PC-3 (cell line): ENCODE measurements around the gene FLYWCH1. TPM values are rescaled to one million over a fixed set of nuclear protein-coding genes. Genes with fewer than 3 reads are reported as not detected.

Experiments used
- ATAC-seq: fragments of 200-7000 bp; cut with Tn5 transposase; 2 replicates; pipeline ENCODE4 v1.9.1; 2020; ENCODE audit warnings: mild to moderate bottlenecking, moderate library complexity
- BruUV-seq: library from RNA; stranded (reverse); fragments of 400-500 nt; replicated peaks from 2 replicates; lab custom pipeline; 2021; lab: Mats Ljungman, UMichigan
- CTCF ChIA-PET: fragments of 300-600 bp; sonication (Branson Sonifier 250); formaldehyde crosslinking; loops from one replicate; lab custom pipeline; 2022; ENCODE audit warnings: antibody characterized with exemption; lab: Charles Lee
- POLR2A ChIA-PET: fragments of 300-600 bp; sonication (Branson Sonifier 250); formaldehyde crosslinking; loops from one replicate; lab custom pipeline; 2022; ENCODE audit warnings: antibody characterized with exemption; ENCODE audit not compliant: unreplicated experiment; lab: Charles Lee
- DNase-seq: peaks from one replicate; pipeline ENCODE4 v3.0.0-alpha.2; 2015
- H2AFZ ChIP-seq: fragments of 300-600 bp; sonication (generic); 2 replicates; pipeline ENCODE4 v1.6.0; 2016; ENCODE audit warnings: antibody characterized with exemption, low read length
- H3F3A ChIP-seq: fragments of 300-600 bp; sonication (generic); one replicate; pipeline ENCODE4 v1.6.0; 2017; ENCODE audit warnings: antibody characterized with exemption, low read length, control low read depth, mild to moderate bottlenecking; ENCODE audit not compliant: unreplicated experiment
- H3K27ac ChIP-seq: fragments of 300-600 bp; sonication (generic); 2 replicates; pipeline ENCODE4 v1.5.1; 2016; ENCODE audit warnings: mild to moderate bottlenecking, low read length
- H3K27me3 ChIP-seq: fragments of 300-600 bp; sonication (generic); 2 replicates; pipeline ENCODE4 v1.6.1; 2016; ENCODE audit warnings: low read length, mixed read lengths
- H3K36me3 ChIP-seq: fragments of 300-600 bp; sonication (generic); 2 replicates; pipeline ENCODE4 v1.6.1; 2016; ENCODE audit warnings: low read depth, mixed run types, low read length, mixed read lengths
- H3K4me1 ChIP-seq: fragments of 300-600 bp; sonication (generic); 2 replicates; pipeline ENCODE4 v1.5.1; 2016; ENCODE audit warnings: low read length; ENCODE audit not compliant: insufficient read depth
- H3K4me2 ChIP-seq: fragments of 300-600 bp; sonication (generic); 2 replicates; pipeline ENCODE4 v1.6.0; 2016; ENCODE audit warnings: low read length
- H3K4me3 ChIP-seq: fragments of 300-600 bp; sonication (generic); 2 replicates; pipeline ENCODE4 v1.5.1; 2016; ENCODE audit warnings: mild to moderate bottlenecking, low read length, mixed read lengths
- H3K79me2 ChIP-seq: fragments of 300-600 bp; sonication (generic); 2 replicates; pipeline ENCODE4 v1.6.1; 2017; ENCODE audit warnings: low read length, mixed read lengths
- H3K9ac ChIP-seq: fragments of 300-600 bp; sonication (generic); 2 replicates; pipeline ENCODE4 v1.6.0; 2016; ENCODE audit warnings: mild to moderate bottlenecking, low read length
- H3K9me2 ChIP-seq: fragments of 300-600 bp; sonication (generic); replicated peaks from 2 replicates; pipeline ENCODE4 v1.6.1; 2016; ENCODE audit warnings: mixed run types, low read length, mixed read lengths
- H3K9me3 ChIP-seq: fragments of 300-600 bp; sonication (generic); 2 replicates; pipeline ENCODE4 v1.6.1; 2016; ENCODE audit warnings: low read length, mixed read lengths
- H4K20me1 ChIP-seq: fragments of 300-600 bp; sonication (generic); 2 replicates; pipeline ENCODE4 v1.6.1; 2016; ENCODE audit warnings: low read length, mixed read lengths
- EZH2 ChIP-seq: fragments of 300-600 bp; sonication (generic); IDR thresholded peaks from one replicate; pipeline ENCODE4 v1.6.1; 2017; ENCODE audit warnings: antibody characterized with exemption, mild to moderate bottlenecking, low read length; ENCODE audit not compliant: unreplicated experiment
- EZH2phosphoT487 ChIP-seq: fragments of 300-600 bp; sonication (generic); IDR thresholded peaks from 2 replicates; pipeline ENCODE4 v1.6.1; 2018; ENCODE audit warnings: mild to moderate bottlenecking, antibody characterized with exemption, low read length, borderline replicate concordance
- intact Hi-C: fragments of 100-400 bp; cut with micrococcal nuclease; formaldehyde crosslinking; loops from 2 replicates; pipeline ENCODE4 v1.9.0; 2023
- total RNA-seq: library from RNA; depleted of rRNA; stranded (reverse); fragments of >200 nt; gene quantifications from 2 replicates; pipeline ENCODE4 v1.2.3, GENCODE V29; 2014
- TF ChIP-seq, protein P1 (sequence below): fragments of 300-600 bp; sonication (generic); conservative IDR thresholded peaks from 2 replicates; pipeline ENCODE4 v1.5.1; 2017; ENCODE audit warnings: antibody characterized with exemption, low read depth, mild to moderate bottlenecking, low read length

Gene FLYWCH1
- total RNA-seq, 1 experiment from 2014 or later = 41.4 TPM

- no peak overlapping the region for H3K9ac ChIP-seq
- POLR2A ChIA-PET = no interaction called here
- TF ChIP-seq, protein P1, sequence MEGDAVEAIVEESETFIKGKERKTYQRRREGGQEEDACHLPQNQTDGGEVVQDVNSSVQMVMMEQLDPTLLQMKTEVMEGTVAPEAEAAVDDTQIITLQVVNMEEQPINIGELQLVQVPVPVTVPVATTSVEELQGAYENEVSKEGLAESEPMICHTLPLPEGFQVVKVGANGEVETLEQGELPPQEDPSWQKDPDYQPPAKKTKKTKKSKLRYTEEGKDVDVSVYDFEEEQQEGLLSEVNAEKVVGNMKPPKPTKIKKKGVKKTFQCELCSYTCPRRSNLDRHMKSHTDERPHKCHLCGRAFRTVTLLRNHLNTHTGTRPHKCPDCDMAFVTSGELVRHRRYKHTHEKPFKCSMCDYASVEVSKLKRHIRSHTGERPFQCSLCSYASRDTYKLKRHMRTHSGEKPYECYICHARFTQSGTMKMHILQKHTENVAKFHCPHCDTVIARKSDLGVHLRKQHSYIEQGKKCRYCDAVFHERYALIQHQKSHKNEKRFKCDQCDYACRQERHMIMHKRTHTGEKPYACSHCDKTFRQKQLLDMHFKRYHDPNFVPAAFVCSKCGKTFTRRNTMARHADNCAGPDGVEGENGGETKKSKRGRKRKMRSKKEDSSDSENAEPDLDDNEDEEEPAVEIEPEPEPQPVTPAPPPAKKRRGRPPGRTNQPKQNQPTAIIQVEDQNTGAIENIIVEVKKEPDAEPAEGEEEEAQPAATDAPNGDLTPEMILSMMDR = no peak
- TF ChIP-seq EZH2phosphoT487 (no peak), EZH2 (no peak)
- CTCF ChIA-PET = no interaction called here
- peaks cover 20% of the 10 kb centered on the region for H3K4me1 ChIP-seq
- no peaks in the 10 kb centered on the region for H3K27me3 ChIP-seq
- no TSS peak for BruUV-seq
- no peak for ATAC-seq
- DNase-seq = no peak
- peaks cover 42% of the 10 kb centered on the region for H3K79me2 ChIP-seq
- H3K9me3 ChIP-seq = no peaks in the 10 kb centered on the region
- H3F3A ChIP-seq = no peaks in the 10 kb centered on the region
- intact Hi-C loops = no loop called here
- no peaks in the 10 kb centered on the region for H3K9me2 ChIP-seq
- H3K4me3 ChIP-seq = no peak overlapping the region
- no peak overlapping the region for H3K27ac ChIP-seq
- no peak overlapping the region for H3K4me2 ChIP-seq
- H4K20me1 ChIP-seq = peaks cover 10% of the 10 kb centered on the region
- H3K36me3 ChIP-seq = peaks cover 6% of the 10 kb centered on the region; the same call in 1 of the 2 replicates
- no peak overlapping the region for H2AFZ ChIP-seq
These were observed 63.5 kb downstream of the FLYWCH1 start for GRCh38 chr16:2975161-2975795.

DNA sequence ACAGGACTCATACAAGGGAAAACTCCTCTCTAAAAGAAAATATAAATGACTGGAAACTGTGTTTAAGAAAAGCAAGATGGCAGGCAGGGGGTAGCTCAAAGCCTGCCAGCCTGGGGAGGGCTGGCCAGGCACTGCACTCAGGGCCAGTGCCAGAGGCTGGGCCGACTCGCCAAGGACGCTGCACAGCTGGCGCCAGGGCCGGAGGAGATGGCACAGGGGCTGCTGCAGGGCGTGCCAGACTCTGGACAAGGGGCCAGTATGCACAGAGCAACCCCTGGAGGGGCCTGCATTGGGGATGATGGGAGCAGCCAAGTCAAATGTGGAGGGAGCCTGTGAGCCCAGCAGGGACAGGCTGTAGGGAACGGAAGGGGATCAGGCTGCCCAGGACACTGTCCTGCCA lies 64.5 kb downstream of the FLYWCH1 start:
- POLR2A ChIA-PET = no interaction called here
- H3K79me2 ChIP-seq = peaks cover 34% of the 10 kb centered on the region

More for the DNA sequence above, 64.5 kb downstream of the FLYWCH1 start:
- TF ChIP-seq EZH2 = no peak
- TF ChIP-seq, protein P1 = no peak
- TF ChIP-seq EZH2phosphoT487 = no peak
- Histone ChIP-seq H4K20me1 (peaks cover 1% of the 10 kb centered on the region; the same call in 1 of the 2 replicates), H2AFZ (no peak overlapping the region), H3K4me3 (no peak overlapping the region), H3K9me2 (no peaks in the 10 kb centered on the region), H3K36me3 (peaks cover 6% of the 10 kb centered on the region; the same call in 1 of the 2 replicates), H3K9ac (no peak overlapping the region), H3K9me3 (no peaks in the 10 kb centered on the region), H3K4me2 (no peak overlapping the region), H3K4me1 (peaks cover 19% of the 10 kb centered on the region), H3K27ac (no peak overlapping the region), H3F3A (no peaks in the 10 kb centered on the region), H3K27me3 (no peaks in the 10 kb centered on the region)
- CTCF ChIA-PET = no interaction called here
- no TSS peak for BruUV-seq
- DNase-seq (no peak), ATAC-seq (no peak)
- intact Hi-C loops = no loop called here
